SK-N-SH (cell line): ENCODE measurements around the gene IL10RA. TPM values are rescaled to one million over a fixed set of nuclear protein-coding genes. Genes with fewer than 3 reads are reported as not detected.

Experiments used
- CTCF ChIA-PET: fragments of 300-600, 350-600 bp; formaldehyde crosslinking; extraction: SDS; loops from one replicate; lab custom pipeline; 2021; lab: Yijun Ruan, JAX
- POLR2A ChIA-PET: fragments of 350-600 bp; sonication (Branson Sonifier 250); formaldehyde crosslinking; extraction: SDS; loops from one replicate; lab custom pipeline; 2020; ENCODE audit warnings: antibody characterized with exemption, inconsistent platforms; lab: Yijun Ruan, JAX
- DNase-seq: peaks from one replicate; pipeline ENCODE4 v3.0.0; 2012
- H2AFZ ChIP-seq: fragments of 200-600 bp; sonication (generic); 2 replicates; pipeline ENCODE4 v1.8.1; 2016; ENCODE audit warnings: antibody characterized with exemption, mild to moderate bottlenecking, low read depth
- H3F3A ChIP-seq: fragments of 200-600 bp; sonication (generic); replicated peaks from 2 replicates; pipeline ENCODE3; 2016; ENCODE audit warnings: antibody characterized with exemption, mild to moderate bottlenecking; ENCODE audit not compliant: insufficient read depth
- H3K27ac ChIP-seq, 2 experiments: fragments of 200-500 bp in 1 of 2; fragments of 200-600 bp in 1 of 2; sonication (Bioruptor generic) in 1 of 2; sonication (generic), shearing (Covaris generic) in 1 of 2; 2 replicates each; pipeline versions ENCODE4 v1.5.1 to v1.6.1; 2014 to 2016; ENCODE audit warnings: low read depth in 2 of 2, inconsistent platforms in 1 of 2, low read length in 1 of 2, mild to moderate bottlenecking in 1 of 2, mixed read lengths in 1 of 2
- H3K27me3 ChIP-seq: fragments of 200-600 bp; sonication (generic), shearing (Covaris generic); 2 replicates; pipeline ENCODE4 v1.6.1; 2016; ENCODE audit warnings: mixed run types; ENCODE audit not compliant: insufficient read depth
- H3K36me3 ChIP-seq, 2 experiments: fragments of 200-500 bp in 1 of 2; fragments of 200-600 bp in 1 of 2; sonication (Bioruptor generic) in 1 of 2; sonication (generic) in 1 of 2; replicated peaks in 1 of 2; 2 replicates each; pipeline versions ENCODE3 to v1.5.1; 2014 to 2016; ENCODE audit warnings: low read length in 1 of 2, mild to moderate bottlenecking in 1 of 2; ENCODE audit not compliant: insufficient read depth in 2 of 2, control insufficient read depth in 1 of 2
- H3K4me1 ChIP-seq, 2 experiments: fragments of 200-500 bp in 1 of 2; fragments of 200-600 bp in 1 of 2; sonication (Bioruptor generic) in 1 of 2; sonication (generic), shearing (Covaris generic) in 1 of 2; 2 replicates each; pipeline versions ENCODE4 v1.5.1 to v1.6.1; 2014 to 2016; ENCODE audit warnings: low read depth in 1 of 2, low read length in 1 of 2, mixed run types in 1 of 2; ENCODE audit not compliant: insufficient read depth in 2 of 2, control insufficient read depth in 1 of 2
- H3K4me2 ChIP-seq: fragments of 200-600 bp; sonication (generic), shearing (Covaris generic); 2 replicates; pipeline ENCODE4 v1.6.1; 2017; ENCODE audit warnings: mixed run types
- H3K4me3 ChIP-seq, 2 experiments: fragments of 200-500 bp in 1 of 2; fragments of 200-600 bp in 1 of 2; sonication (Bioruptor generic) in 1 of 2; sonication (generic), shearing (Covaris generic) in 1 of 2; 2 replicates each; pipeline versions ENCODE4 v1.5.1 to v1.8.1; 2014 to 2016; ENCODE audit warnings: low read depth in 2 of 2, inconsistent platforms in 1 of 2, low read length in 1 of 2, mild to moderate bottlenecking in 1 of 2, mixed read lengths in 1 of 2, moderate library complexity in 1 of 2
- H3K79me2 ChIP-seq: fragments of 200-600 bp; sonication (generic); 2 replicates; pipeline ENCODE4 v1.8.1; 2017; ENCODE audit warnings: mild to moderate bottlenecking; ENCODE audit not compliant: insufficient read depth
- H3K9ac ChIP-seq: fragments of 200-600 bp; sonication (generic); 2 replicates; pipeline ENCODE4 v1.6.1; 2017; ENCODE audit warnings: mixed run types
- H3K9me2 ChIP-seq: fragments of 200-600 bp; sonication (generic); 2 replicates; pipeline ENCODE4 v1.6.1; 2017; ENCODE audit warnings: mixed run types
- H3K9me3 ChIP-seq: fragments of 200-600 bp; sonication (generic); 2 replicates; pipeline ENCODE4 v1.6.1; 2017; ENCODE audit warnings: mixed run types, mild to moderate bottlenecking, moderate library complexity
- H4K20me1 ChIP-seq: fragments of 200-600 bp; sonication (generic); 2 replicates; pipeline ENCODE4 v1.6.1; 2017; ENCODE audit warnings: mild to moderate bottlenecking, mixed run types; ENCODE audit not compliant: insufficient read depth
- CTCF ChIP-seq: fragments of 200-600 bp; sonication (generic); IDR thresholded peaks from 2 replicates; pipeline ENCODE4 v1.6.1; 2017; ENCODE audit warnings: antibody characterized with exemption, mild to moderate bottlenecking, moderate library complexity
- ELF1 ChIP-seq: IDR thresholded peaks from 2 replicates; pipeline ENCODE4 v1.4.0; 2012
- EP300 ChIP-seq, 2 experiments: IDR thresholded peaks; 2 replicates each; pipeline versions ENCODE4 v1.4.0 to v1.6.1; 2012; ENCODE audit warnings: borderline replicate concordance in 1 of 2, low read depth in 1 of 2, low read length in 1 of 2
- IRF3 ChIP-seq: fragments of 150-350 bp; IDR thresholded peaks from 2 replicates; pipeline ENCODE4 v1.6.1; 2016; ENCODE audit warnings: mild to moderate bottlenecking, low read depth, low read length
- JUND ChIP-seq: IDR thresholded peaks from 2 replicates; pipeline ENCODE4 v1.4.0; 2012
- MAX ChIP-seq: IDR thresholded peaks from 2 replicates; pipeline ENCODE4 v1.4.0; 2012; ENCODE audit warnings: low read depth
- MXI1 ChIP-seq: IDR thresholded peaks from 2 replicates; pipeline ENCODE4 v1.6.1; 2012; ENCODE audit warnings: mild to moderate bottlenecking, low read depth, low read length, improper control_type of control experiment
- NFIC ChIP-seq: IDR thresholded peaks from 2 replicates; pipeline ENCODE4 v1.4.0; 2012; ENCODE audit warnings: borderline replicate concordance
- NRF1 ChIP-seq: IDR thresholded peaks from 2 replicates; pipeline ENCODE4 v1.6.1; 2012; ENCODE audit warnings: low read depth, mild to moderate bottlenecking, low read length
- PBX3 ChIP-seq: IDR thresholded peaks from 2 replicates; pipeline ENCODE4; 2012
- RCOR1 ChIP-seq: fragments of 150-350 bp; IDR thresholded peaks from 2 replicates; pipeline ENCODE4 v1.6.1; 2017; ENCODE audit warnings: antibody characterized with exemption, low read length
- SIN3A ChIP-seq: IDR thresholded peaks from 2 replicates; pipeline ENCODE4 v1.6.1; 2012; ENCODE audit warnings: low read depth, mild to moderate bottlenecking, low read length, moderate library complexity, borderline replicate concordance
- SMC3 ChIP-seq: IDR thresholded peaks from 2 replicates; pipeline ENCODE4 v1.6.1; 2012; ENCODE audit warnings: low read depth, low read length, improper control_type of control experiment
- TCF12 ChIP-seq: IDR thresholded peaks from 2 replicates; pipeline ENCODE4 v1.4.0; 2012
- YY1 ChIP-seq: IDR thresholded peaks from 2 replicates; pipeline ENCODE4 v1.4.0; 2012; ENCODE audit warnings: low read depth, mild to moderate bottlenecking
- ZBTB33 ChIP-seq: IDR thresholded peaks from 2 replicates; pipeline ENCODE4 v1.4.0; 2012; ENCODE audit warnings: low read depth, borderline replicate concordance
- WGBS: methylation state at CpG from one replicate; pipeline ENCODE4 v1.1.6; 2017; ENCODE audit warnings: low lambda C conversion rate; 5-methylcytosine and 5-hydroxymethylcytosine counted together
- polyA plus RNA-seq, 3 experiments: library from polyadenylated mRNA; depleted of rRNA; stranded (reverse); fragments of >200 nt; gene quantifications; 2 replicates each; pipeline ENCODE4 v1.2.3, GENCODE V29; 2012

The IL10RA gene
- polyA plus RNA-seq, 1 of the 3 experiments (the other 2 are of a cell fraction): not detected

- TF ChIP-seq MAX (no peak), MXI1 (no peak)
- H3K36me3 ChIP-seq: no peaks in the 10 kb centered on the region
- H3K4me3 ChIP-seq: no peak overlapping the region
- ChIA-PET POLR2A (no interaction called here), CTCF (no interaction called here)
- H3K9ac ChIP-seq: no peak overlapping the region
- H3K9me3 ChIP-seq: no peaks in the 10 kb centered on the region
- no peaks in the 10 kb centered on the region for H3K27me3 ChIP-seq
- H3K9me2 ChIP-seq: no peaks in the 10 kb centered on the region
- 23% methylated on average over 4 of the region's 4 CpGs for WGBS
- DNase-seq: no peak
- no peaks in the 10 kb centered on the region for H4K20me1 ChIP-seq
- H3K27ac ChIP-seq: no peak overlapping the region
- H3F3A ChIP-seq: no peaks in the 10 kb centered on the region
- no peaks in the 10 kb centered on the region for H3K4me1 ChIP-seq
- H2AFZ ChIP-seq: no peak overlapping the region
- no peaks in the 10 kb centered on the region for H3K79me2 ChIP-seq
- H3K4me2 ChIP-seq: no peak overlapping the region
Observed at GRCh38 chr11:118003456-118003855, 17.3 kb downstream of the IL10RA start.

GRCh38 chr11:118004543-118005223 lies 18.5 kb downstream of the IL10RA start:
- Histone ChIP-seq H3K4me2 (no peak overlapping the region), H3K27me3 (no peaks in the 10 kb centered on the region), H3K4me3 (no peak overlapping the region), H3F3A (no peaks in the 10 kb centered on the region), H3K9me2 (no peaks in the 10 kb centered on the region), H2AFZ (no peak overlapping the region), H3K27ac (no peak overlapping the region), H3K36me3 (no peaks in the 10 kb centered on the region), H3K79me2 (no peaks in the 10 kb centered on the region), H3K9me3 (no peaks in the 10 kb centered on the region), H3K9ac (no peak overlapping the region), H4K20me1 (no peaks in the 10 kb centered on the region), H3K4me1 (no peaks in the 10 kb centered on the region)
- WGBS: 13% methylated on average over 3 of the region's 7 CpGs
- no peak for DNase-seq
- ChIA-PET CTCF (interaction anchor here (1.1 to 1.3 kb wide), 2 partner anchors 49 to 187 kb away, joined by 3 read pairs; no protein-coding TSS in a partner anchor), POLR2A (no interaction called here)
- TF ChIP-seq PBX3 (no peak), NFIC (no peak), TCF12 (no peak), SIN3A (no peak), NRF1 (no peak), MAX (no peak), EP300 (IDR thresholded peaks at IDR 0.05; ENCODE audit: borderline replicate concordance in 1 of 2, low read depth in 1 of 2, low read length in 1 of 2) (no peak), YY1 (no peak), CTCF (no peak), IRF3 (no peak), ELF1 (no peak), MXI1 (no peak), SMC3 (no peak), ZBTB33 (no peak), RCOR1 (no peak), JUND (no peak)
